Lung (tissue), 12 donors: ENCODE data around the gene RNF8. TPM values are rescaled to one million over a fixed set of nuclear protein-coding genes. Genes with fewer than 3 reads are reported as not detected.
A peak's percentile ranks its signal among the peaks of the same experiment; 100 is the strongest.

ENCODE experiments used
- ATAC-seq: fragments of 200-7000 bp; cut with Tn5 transposase; one replicate; pipeline ENCODE4 v1.9.1; 2020; ENCODE audit warnings: moderate number of reproducible peaks; ENCODE audit not compliant: insufficient read depth, low FRiP score
- DNase-seq, 3 donors: peaks; one replicate each; pipeline ENCODE4 v3.0.0-alpha.2; 2013 to 2017
- H3K27ac ChIP-seq, 2 donors: one replicate each; pipeline ENCODE4 v1.5.1; 2013; ENCODE audit warnings: mild to moderate bottlenecking in 2 of 2, moderate library complexity in 2 of 2, control low read depth in 1 of 2, inconsistent platforms in 1 of 2, low read depth in 1 of 2, low read length in 1 of 2
- H3K27me3 ChIP-seq, 3 donors: one replicate each; pipeline ENCODE4 v1.5.1; 2013; ENCODE audit warnings: low read length in 2 of 3; ENCODE audit not compliant: control insufficient read depth in 3 of 3, insufficient read depth in 3 of 3
- H3K36me3 ChIP-seq, 4 donors: one replicate each; pipeline ENCODE4 v1.5.1; 2013; ENCODE audit warnings: low read length in 4 of 4, mild to moderate bottlenecking in 1 of 4, moderate library complexity in 1 of 4; ENCODE audit not compliant: control insufficient read depth in 4 of 4, insufficient read depth in 4 of 4
- H3K4me1 ChIP-seq, 5 donors: one replicate each; pipeline ENCODE4 v1.5.1; 2013; ENCODE audit warnings: low read length in 5 of 5, mild to moderate bottlenecking in 2 of 5, moderate library complexity in 1 of 5; ENCODE audit not compliant: control insufficient read depth in 5 of 5, insufficient read depth in 5 of 5
- H3K4me3 ChIP-seq: one replicate; pipeline ENCODE4 v1.5.1; 2013; ENCODE audit warnings: mild to moderate bottlenecking, control low read depth, moderate library complexity
- H3K9ac ChIP-seq, 2 donors: one replicate each; pipeline ENCODE4 v1.5.1; 2013; ENCODE audit warnings: low read length in 2 of 2, control low read depth in 1 of 2; ENCODE audit not compliant: insufficient read depth in 1 of 2
- H3K9me3 ChIP-seq, 4 donors: one replicate each; pipeline ENCODE4 v1.5.1; 2013; ENCODE audit warnings: low read length in 3 of 4, mild to moderate bottlenecking in 1 of 4, moderate library complexity in 1 of 4; ENCODE audit not compliant: control insufficient read depth in 4 of 4, insufficient read depth in 3 of 4
- CTCF ChIP-seq: IDR thresholded peaks from 2 replicates; pipeline ENCODE4 v1.5.1; 2012; ENCODE audit warnings: mild to moderate bottlenecking; ENCODE audit errors: control extremely low read depth, extremely low read depth
- WGBS, 2 donors: extraction: QIAGEN DNeasy Blood & Tissue Kit; methylation state at CpG; one replicate each; pipeline ENCODE4 v1.1.7; 2013; 5-methylcytosine and 5-hydroxymethylcytosine counted together
- polyA plus RNA-seq, 2 donors: library from polyadenylated mRNA; stranded (reverse); fragments of 200-250 nt; gene quantifications; one replicate each; pipeline ENCODE4 v1.2.1, GENCODE V29; 2013
- total RNA-seq, 2 donors: library from RNA; depleted of rRNA in 1 of 2; stranded (reverse); fragments of >200 nt in 1 of 2; gene quantifications; one replicate each; pipeline ENCODE4 v1.2.1, GENCODE V29; 2014 to 2021
- donor health status: control.
- donor health status: control.
- donor health status: Bipolar disorder and iron deficiency.
- donor health status: healthy.
- donor health status: DM: yes; HTN: yes; CAD: no.

Gene RNF8
- total and polyA plus RNA-seq, 4 donors = 10.5 to 28.1 (median 12.7) TPM

DNA sequence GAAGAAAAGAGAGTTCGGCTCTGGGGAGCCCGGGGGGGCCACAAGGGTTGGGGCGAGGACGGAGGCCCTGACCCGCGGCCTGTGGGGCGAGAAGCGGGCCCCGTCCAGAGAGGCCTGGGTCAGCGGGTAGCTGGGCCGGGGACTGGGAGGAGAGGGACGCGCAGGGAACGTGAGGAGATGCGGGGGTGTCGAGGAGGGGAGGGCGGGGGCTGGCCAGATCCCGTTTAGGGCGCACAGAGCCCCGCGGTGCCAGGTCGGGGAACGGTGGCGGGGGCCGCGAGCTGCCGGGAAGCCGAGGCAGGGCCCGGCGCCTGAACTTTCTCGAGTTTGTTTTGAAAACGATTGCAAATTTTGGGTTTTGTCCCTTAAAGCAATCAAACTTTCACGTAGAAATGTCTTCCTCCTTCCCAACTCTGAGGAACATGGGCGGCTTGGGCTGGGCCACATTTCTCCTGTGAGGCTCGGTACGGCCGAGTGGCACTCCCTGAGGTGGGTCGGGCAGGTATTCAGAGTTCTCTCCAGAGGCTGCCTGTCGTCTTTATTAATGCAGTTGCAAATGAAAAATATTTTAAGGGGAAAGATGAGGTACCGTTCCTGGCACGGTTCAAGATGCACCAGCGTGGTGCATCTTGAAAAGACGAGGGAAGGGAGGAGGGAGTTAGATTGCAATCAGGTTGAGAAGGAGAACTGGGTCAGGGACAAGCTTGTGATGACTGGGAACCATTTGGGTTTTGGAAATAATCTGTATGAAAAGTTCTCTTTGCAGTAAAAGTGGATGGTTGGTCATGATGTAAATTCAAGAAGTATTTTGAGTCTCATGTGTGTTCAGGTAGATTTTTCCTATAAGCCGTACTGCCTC, 972 bp downstream of the RNF8 start:
- Histone ChIP-seq H3K27me3 (no peaks in the 10 kb centered on the region), H3K4me1 (peaks cover 0 to 13% (median 3%) of the 10 kb centered on the region in 5 donors), H3K4me3 (peak overlapping the region; percentile 84), H3K27ac (peak overlapping the region in 1 of 2 donors; percentile 63), H3K9ac (peak overlapping the region; percentile 55 to 57), H3K9me3 (no peaks in the 10 kb centered on the region), H3K36me3 (no peaks in the 10 kb centered on the region)
- WGBS, 2 donors = 4 to 5% methylated on average over 38 to 44 of the region's 44 CpGs
- DNase-seq = peak in 2 of 3 donors; percentile 27 to 28
- no peak for TF ChIP-seq CTCF
- peak; percentile 12 for ATAC-seq

DNA sequence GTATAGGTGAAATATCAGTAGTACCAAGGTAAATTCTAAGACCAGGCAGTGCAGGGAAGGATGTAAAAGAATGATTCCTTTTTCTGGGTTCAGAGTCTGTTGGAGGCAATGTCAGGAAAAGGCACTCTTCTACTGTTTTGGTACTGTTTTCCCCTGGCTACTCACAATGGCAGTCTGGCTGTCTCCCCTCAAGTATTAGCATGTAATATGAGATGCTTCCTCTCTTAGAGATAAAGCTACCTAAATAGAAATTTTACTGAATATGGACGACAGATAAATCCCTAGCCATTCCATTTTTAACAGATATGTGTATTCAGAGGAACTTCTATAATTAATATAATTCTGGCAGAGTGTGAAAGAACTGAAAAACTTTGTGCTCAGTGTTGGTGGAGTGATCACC, 3.5 kb downstream of the RNF8 start:
- Histone ChIP-seq H3K27me3 (no peaks in the 10 kb centered on the region), H3K4me3 (no peak overlapping the region), H3K36me3 (peaks cover 0 to 11% (median 7%) of the 10 kb centered on the region in 4 donors), H3K9me3 (no peaks in the 10 kb centered on the region), H3K4me1 (peaks cover 0 to 13% (median 3%) of the 10 kb centered on the region in 5 donors), H3K9ac (no peak overlapping the region), H3K27ac (no peak overlapping the region)
- ATAC-seq (no peak), DNase-seq (no peak)
- TF ChIP-seq CTCF = no peak
- 41 to 49% methylated on average over 1 of the region's 1 CpG for WGBS, 2 donors

DNA sequence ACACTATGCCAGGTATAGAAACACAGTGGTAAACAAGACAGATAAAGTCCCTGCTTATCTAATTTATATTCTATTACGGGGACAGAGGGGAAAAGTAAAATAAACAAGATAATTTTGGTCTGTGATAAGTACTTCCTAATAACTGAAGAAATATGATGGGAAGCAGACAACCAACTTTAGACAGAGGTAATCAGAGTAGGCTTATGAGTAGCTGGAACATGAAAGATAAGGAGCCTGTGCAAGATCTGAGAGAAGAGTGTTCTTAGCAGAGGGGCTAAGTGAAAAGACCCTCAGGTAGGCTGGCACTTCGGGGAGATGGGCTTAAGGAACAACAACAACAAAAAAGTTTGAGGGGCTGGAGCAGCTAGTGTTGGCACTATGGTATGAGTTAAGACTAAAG, 4.1 kb downstream of the RNF8 start:
- Histone ChIP-seq H3K27me3 (no peaks in the 10 kb centered on the region), H3K9me3 (no peaks in the 10 kb centered on the region), H3K27ac (no peak overlapping the region), H3K4me3 (no peak overlapping the region), H3K36me3 (peaks cover 3 to 12% (median 8%) of the 10 kb centered on the region in 4 donors), H3K4me1 (peaks cover 0 to 13% (median 3%) of the 10 kb centered on the region in 5 donors), H3K9ac (no peak overlapping the region)
- WGBS, 2 donors = 70 to 77% methylated on average over 2 of the region's 2 CpGs
- no peak for DNase-seq
- ATAC-seq = no peak
- no peak for TF ChIP-seq CTCF
